NCI-H524 (cell line): Measurements from ENCODE around the gene BCL2.
A peak's percentile ranks its signal among the peaks of the same experiment; 100 is the strongest.

Experiments
- DNase-seq, 2 experiments: peaks; one replicate each; lab custom pipeline; 2025; lab: John Stamatoyannopoulos, UW

BCL2 gene

GRCh38 chr18:63155910-63156773 is 163.4 kb downstream of the BCL2 start:
- no peak for DNase-seq

- peak; percentile 80 to 90 for DNase-seq
Observed at GRCh38 chr18:63155169-63155852, 164.3 kb downstream of the BCL2 start.

- no peak for DNase-seq
Observed at GRCh38 chr18:63154350-63155152, 165.0 kb downstream of the BCL2 start.

GRCh38 chr18:63152791-63153190 is 166.8 kb downstream of the BCL2 start:
- no peak for DNase-seq

GRCh38 chr18:63152096-63152495 is 167.5 kb downstream of the BCL2 start:
- DNase-seq: no peak

- DNase-seq: no peak
Observed at GRCh38 chr18:63151539-63151938, 168.0 kb downstream of the BCL2 start.

GRCh38 chr18:63150942-63151421 is 168.6 kb downstream of the BCL2 start:
- no peak for DNase-seq

- DNase-seq: no peak
Observed at GRCh38 chr18:63150326-63150725, 169.2 kb downstream of the BCL2 start.

- peak in 1 of 2 experiments; percentile 13 for DNase-seq
Observed at GRCh38 chr18:63149302-63149587, 170.3 kb downstream of the BCL2 start.

- DNase-seq: no peak
Observed at GRCh38 chr18:63148449-63149301, 170.9 kb downstream of the BCL2 start.

- DNase-seq: no peak
Observed at GRCh38 chr18:63147973-63148372, 171.6 kb downstream of the BCL2 start.

GRCh38 chr18:63146828-63147409 is 172.7 kb downstream of the BCL2 start:
- DNase-seq: no peak

GRCh38 chr18:63145851-63146555 is 173.6 kb downstream of the BCL2 start:
- DNase-seq: no peak

GRCh38 chr18:63145166-63145850 is 174.3 kb downstream of the BCL2 start:
- no peak for DNase-seq

GRCh38 chr18:63144748-63145147 is 174.8 kb downstream of the BCL2 start:
- DNase-seq: no peak

GRCh38 chr18:63143330-63143771 is 176.2 kb downstream of the BCL2 start:
- DNase-seq: no peak

- no peak for DNase-seq
Observed at GRCh38 chr18:63142594-63143225, 176.9 kb downstream of the BCL2 start.

- DNase-seq: no peak
Observed at GRCh38 chr18:63141778-63142176, 177.8 kb downstream of the BCL2 start.

- DNase-seq: peak; percentile 17 to 32
Observed at GRCh38 chr18:63140997-63141777, 178.4 kb downstream of the BCL2 start.
